ENCODE data around the gene GBX2.
"Not testable (repeated sequence)": the region's sequence is repeated elsewhere in the genome, so short reads cannot be mapped to it uniquely, and the experiment has no call there.

The GBX2 gene

DNA sequence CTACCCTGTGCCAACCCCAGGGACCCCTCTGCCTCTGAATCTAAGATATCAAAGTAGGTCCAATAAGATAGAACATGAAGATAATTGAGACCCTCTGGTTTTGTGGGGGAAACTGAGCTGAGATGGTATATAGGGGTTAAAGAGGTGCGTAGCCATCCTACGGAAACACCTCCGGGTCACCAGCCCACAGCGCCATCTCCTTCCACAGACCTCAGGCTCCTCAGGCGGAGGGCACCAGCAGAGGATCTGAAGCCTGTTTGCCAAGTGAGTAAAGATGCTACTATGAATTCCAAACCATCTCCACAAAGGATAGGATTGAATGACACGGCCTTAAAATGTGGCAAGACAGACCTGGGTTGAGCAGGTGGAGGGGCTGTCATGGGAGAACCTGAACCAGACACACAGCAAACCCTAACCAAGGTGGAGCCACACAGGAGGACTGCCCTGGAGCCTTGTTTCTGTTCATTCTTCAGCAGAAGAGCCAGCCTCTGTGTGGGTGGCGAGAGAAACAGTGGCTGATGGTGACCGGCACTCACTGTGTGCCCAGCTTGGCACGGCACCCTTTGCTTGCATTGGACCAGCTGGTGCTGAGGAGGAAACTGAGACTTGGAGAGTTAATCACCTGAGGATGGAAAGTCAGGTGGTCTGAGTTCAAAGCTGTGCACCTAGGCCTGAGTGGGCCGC lies 10.2 kb downstream of the GBX2 start:
- in situ Hi-C loops (cut with MboI; ENCODE audit: low sequenced_read_pairs), result no loop called here

DNA sequence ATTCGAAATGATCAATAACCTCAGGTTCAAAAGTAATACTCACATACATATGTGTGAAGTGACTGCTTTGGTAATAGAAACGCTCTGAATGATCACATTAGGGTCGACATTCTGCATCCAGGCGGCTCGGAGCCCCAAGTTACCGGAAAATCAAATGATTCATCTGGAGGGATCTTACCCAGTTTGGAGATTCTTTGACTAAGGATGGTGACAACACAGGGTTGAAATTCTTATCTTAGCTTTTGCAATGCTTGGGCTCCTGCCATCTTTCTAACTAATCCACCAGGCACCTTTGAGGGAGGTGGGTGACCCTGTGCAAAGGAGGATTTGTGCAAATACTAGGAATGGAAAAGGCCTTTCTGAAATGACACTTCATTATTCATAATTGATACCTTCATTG lies 10.8 kb downstream of the GBX2 start:
- in situ Hi-C loops (cut with MboI; ENCODE audit: low sequenced_read_pairs), result no loop called here

GRCh38 chr2:236156860-236157194 lies 11.4 kb downstream of the GBX2 start:
- in situ Hi-C loops (cut with MboI; ENCODE audit: low sequenced_read_pairs), result no loop called here

GRCh38 chr2:236156095-236156859 lies 11.9 kb downstream of the GBX2 start:
- in situ Hi-C loops (cut with MboI; ENCODE audit: low sequenced_read_pairs), result no loop called here

- in situ Hi-C loops (cut with MboI; ENCODE audit: low sequenced_read_pairs), result no loop called here
Measured at GRCh38 chr2:236155406-236155805, 12.8 kb downstream of the GBX2 start.

GRCh38 chr2:236146436-236146835 lies 21.8 kb downstream of the GBX2 start:
- in situ Hi-C loops (cut with MboI; ENCODE audit: low sequenced_read_pairs), result no loop called here

GRCh38 chr2:236143811-236144210 lies 24.4 kb downstream of the GBX2 start:
- in situ Hi-C loops (cut with MboI; ENCODE audit: low sequenced_read_pairs), result no loop called here

DNA sequence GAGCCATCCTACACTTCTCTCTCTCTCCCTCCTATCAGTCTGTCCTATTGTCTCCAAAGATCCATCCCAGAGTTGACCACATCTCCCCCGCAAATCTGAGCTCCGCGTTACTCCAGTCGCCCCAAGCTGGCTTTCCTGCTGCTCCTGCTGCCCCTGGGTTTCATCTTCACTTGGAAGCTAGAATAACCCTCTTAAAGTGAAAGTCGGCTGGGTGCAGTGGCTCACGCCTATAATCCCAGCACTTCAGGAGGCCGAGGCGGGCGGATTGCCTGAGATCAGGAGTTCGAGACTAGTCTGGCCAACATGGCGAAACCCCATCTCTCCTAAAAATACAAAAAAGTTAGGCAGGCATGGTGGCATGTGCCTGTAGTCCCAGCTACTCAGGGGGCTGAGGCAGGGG lies 26.6 kb downstream of the GBX2 start:
- in situ Hi-C loops (cut with MboI; ENCODE audit: low sequenced_read_pairs), result not testable (repeated sequence)

GRCh38 chr2:236137066-236137465 lies 31.1 kb downstream of the GBX2 start:
- in situ Hi-C loops (cut with MboI; ENCODE audit: low sequenced_read_pairs), result no loop called here

DNA sequence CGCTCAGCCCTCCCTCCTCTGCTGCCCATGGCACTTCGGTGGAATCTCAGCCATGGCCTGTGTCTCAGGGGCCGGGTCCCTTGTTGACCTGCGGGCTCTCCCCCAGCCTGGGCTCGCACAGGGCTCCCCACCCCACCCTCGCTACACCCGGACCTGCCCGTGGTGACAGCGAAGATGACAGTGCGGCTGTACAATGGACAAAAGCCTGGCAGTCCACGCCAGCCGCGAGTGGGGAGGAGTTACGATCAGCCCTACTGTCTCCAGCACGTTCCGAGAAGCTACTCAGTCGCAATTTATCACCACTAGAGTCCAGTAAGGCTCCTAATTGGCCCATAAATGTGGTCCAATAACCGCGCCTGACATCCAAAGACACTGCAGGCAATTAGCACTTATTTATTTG lies 31.6 kb downstream of the GBX2 start:
- in situ Hi-C loops (cut with MboI; ENCODE audit: low sequenced_read_pairs), result no loop called here

- in situ Hi-C loops (cut with MboI; ENCODE audit: low sequenced_read_pairs), result no loop called here
Measured at GRCh38 chr2:236133410-236134012, 34.7 kb downstream of the GBX2 start.

- in situ Hi-C loops (cut with MboI; ENCODE audit: low sequenced_read_pairs), result no loop called here
Measured at GRCh38 chr2:236131073-236131692, 37.0 kb downstream of the GBX2 start.

DNA sequence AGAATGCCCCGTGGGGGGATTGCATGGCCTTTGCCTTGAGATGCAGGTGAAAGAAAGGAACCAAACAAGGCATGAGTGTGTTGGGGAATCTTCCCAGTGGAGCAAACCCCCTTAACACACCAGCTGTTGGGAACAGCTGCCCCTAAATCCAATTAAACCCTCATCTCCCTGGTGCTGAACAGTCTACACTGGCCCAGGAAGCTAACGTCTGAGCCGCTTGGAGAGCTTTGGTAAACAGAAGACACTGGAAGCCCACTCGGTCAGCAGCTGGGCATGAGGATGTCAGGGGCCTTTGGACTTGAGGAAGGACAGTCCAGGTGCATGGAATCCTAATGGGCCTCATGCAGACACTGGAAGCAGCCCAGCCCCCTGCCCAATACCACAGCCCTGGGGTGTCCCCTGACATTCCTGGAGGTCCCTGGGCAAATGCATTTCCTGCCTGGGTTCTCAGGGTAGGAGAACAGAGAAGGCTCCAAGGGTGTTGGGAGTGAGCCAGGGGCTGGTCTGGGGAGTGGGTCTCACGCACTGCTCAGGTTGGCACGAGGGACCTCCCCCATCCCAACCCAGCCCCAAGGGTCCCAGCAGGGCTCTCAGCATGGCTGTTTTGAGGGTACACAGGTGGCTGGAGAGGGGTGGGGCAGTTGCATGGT lies 37.7 kb downstream of the GBX2 start:
- in situ Hi-C loops (cut with MboI; ENCODE audit: low sequenced_read_pairs), result no loop called here

- in situ Hi-C loops (cut with MboI; ENCODE audit: low sequenced_read_pairs), result no loop called here
Measured at GRCh38 chr2:236129935-236130334, 38.3 kb downstream of the GBX2 start.

DNA sequence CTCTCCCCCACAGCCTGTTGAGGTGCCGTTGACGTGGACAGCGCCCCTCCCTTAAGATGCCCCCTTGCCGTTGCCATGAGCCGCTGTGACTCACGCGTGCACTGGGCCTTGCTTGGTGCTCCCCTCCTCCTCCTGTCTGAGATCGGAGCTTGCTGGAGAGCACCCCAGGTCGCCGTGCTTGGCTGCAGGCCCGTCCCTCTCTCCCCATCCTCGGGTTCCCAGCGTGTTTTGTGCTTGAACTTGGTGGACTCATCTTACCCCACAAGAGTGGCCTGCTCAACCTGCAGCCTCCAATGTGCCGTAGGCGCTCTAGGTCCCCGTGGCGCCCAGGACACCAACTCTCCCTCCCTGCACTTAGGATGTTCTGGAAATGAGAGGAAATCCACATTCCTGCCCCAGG lies 39.9 kb downstream of the GBX2 start:
- in situ Hi-C loops (cut with MboI; ENCODE audit: low sequenced_read_pairs), result no loop called here

DNA sequence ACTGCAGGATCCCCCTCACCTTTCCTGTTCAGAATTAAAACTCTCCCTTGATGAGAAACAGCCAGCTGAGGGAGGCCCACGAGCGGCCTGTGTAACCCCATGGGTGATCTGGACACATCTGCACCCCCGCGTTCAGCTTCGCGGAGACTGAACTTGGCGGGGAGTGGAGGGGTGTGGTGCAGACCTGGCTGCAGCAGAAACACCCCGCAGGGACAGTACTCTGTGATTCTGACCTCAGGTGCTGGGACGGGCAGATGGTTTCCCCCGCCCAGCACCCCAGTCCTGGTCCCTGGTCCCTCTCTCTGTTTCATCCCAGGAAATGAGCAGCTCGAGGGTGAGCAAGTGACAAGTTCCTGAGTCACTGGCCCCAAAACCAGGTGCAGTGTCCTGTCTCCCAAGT lies 41.2 kb downstream of the GBX2 start:
- in situ Hi-C loops (cut with MboI; ENCODE audit: low sequenced_read_pairs), result no loop called here

DNA sequence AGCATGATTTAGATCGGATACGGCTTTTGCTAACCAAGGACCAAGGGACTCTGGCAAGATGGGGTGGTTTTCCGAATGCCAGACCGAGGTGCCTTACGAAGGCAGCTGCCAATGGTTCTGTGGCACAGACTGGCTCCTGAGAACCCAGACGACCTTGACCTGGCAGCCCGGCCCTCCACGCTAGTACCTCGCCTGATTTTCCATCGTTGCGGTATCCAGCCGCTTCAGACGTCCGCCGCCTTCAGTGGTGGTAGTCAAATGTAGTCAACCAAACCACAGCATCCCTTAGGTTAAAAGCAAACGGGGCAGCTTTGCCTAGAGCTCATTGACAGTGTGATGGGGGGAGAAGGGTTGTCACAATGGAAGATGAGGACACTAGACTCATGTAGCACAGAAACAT lies 42.6 kb downstream of the GBX2 start:
- in situ Hi-C loops (cut with MboI; ENCODE audit: low sequenced_read_pairs), result no loop called here

DNA sequence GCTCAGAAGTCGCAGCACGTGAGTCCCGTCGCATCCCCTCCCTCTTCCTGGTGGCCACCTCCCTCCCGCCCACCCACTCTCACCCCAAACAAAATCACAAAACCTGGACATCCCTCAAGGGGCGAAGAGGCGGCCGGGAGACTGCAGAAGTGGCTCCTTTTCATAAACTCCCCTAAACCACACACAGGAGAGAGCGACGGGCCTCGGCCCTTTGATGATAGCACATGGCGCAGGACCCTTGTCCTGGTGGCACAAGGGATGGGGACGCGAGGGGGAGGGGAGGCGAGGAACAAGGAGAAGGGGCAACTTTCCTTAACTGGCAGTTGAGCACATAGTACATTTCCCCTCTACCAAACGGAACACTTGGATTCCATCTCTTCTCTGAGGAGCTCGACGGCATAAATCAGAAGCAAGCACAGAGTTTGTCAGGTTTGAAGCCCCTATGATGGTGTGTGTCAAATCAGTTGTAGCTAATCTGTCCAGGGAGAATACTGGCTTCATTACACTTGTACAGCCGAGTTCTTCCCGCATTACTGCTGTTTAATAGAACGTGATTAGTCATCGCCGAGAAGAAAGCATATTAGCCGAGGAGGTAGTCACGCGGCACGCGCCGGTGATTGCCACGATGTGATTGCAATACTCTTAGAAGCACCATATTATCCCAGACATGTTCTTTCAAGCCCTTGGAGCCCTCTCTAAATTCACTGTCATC lies 43.8 kb downstream of the GBX2 start:
- in situ Hi-C loops (cut with MboI; ENCODE audit: low sequenced_read_pairs), result no loop called here

DNA sequence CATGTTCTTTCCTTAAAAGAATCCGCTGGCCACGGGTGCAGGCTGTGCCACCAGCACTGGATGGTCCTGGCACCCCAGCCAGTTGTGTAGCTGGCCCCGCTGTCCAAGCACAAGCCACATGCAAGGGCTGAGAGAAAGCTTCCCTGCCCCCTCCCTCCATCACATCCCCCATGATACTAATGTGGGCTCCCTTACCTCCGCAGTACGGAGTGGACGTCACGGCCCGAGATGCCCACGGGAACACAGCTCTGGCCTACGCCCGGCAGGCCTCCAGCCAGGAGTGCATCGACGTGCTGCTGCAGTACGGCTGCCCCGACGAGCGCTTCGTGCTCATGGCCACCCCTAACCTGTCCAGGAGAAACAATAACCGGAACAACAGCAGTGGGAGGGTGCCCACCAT lies 44.5 kb downstream of the GBX2 start:
- in situ Hi-C loops (cut with MboI; ENCODE audit: low sequenced_read_pairs), result no loop called here

DNA sequence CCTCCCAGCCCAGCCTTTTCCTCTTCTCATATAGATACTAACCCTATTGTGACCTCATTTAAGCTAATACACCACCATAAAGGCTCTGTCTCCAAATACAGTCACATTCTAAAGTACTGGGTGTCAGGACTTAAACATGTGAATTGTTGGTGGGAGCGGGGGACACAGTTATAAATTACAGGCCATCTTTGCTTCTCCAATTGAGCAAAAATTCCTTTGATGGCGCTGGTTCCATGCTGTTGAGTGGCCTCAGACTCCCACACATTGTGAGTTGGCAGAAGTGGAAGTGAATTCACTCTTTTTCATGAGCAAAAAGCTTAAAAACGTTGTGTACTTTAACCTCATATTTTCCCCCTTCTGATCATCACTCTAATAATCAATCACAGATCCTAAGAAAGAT lies 46.0 kb downstream of the GBX2 start:
- in situ Hi-C loops (cut with MboI; ENCODE audit: low sequenced_read_pairs), result no loop called here

DNA sequence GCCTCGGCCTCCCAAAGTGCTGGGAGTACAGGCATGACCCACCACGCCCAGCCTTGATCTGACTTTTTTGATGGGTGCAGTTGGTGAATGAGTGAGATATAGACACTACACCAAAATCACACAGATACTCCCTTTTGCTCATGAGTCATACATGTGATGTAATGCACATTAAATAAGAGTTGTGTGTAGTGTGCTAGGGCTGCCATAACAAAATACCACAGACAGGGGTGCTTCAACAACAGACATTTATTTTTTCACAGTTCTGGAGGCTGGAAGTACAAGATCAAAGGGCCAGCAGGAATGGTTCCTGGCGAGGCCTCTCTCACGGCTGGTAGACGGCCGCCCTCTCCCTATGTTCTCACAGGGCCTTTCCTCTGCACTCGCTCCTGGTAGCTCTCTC lies 46.6 kb downstream of the GBX2 start:
- in situ Hi-C loops (cut with MboI; ENCODE audit: low sequenced_read_pairs), result no loop called here
